CD4-positive, alpha-beta T cell treated with Interleukin-17A for 1 hour (primary cell): Measurements from ENCODE around the gene TRIM73.
"Not testable (repeated sequence)": the region's sequence is repeated elsewhere in the genome, so short reads cannot be mapped to it uniquely, and the experiment has no call there.

Source experiments
- DNase-seq: peaks from one replicate; pipeline ENCODE4 v3.0.0-alpha.2; 2020

TRIM73 gene

GRCh38 chr7:75395329-75395728, at the start of gene TRIM73:
Gene TRIM73 (plus strand): TSS chr7:75395629. CDS start chr7:75398934, 3,305 bp downstream.
- DNase-seq, result not testable (repeated sequence)

GRCh38 chr7:75358671-75359541, 36.5 kb upstream of the TRIM73 start:
- peak; percentile 52 for DNase-seq

DNA sequence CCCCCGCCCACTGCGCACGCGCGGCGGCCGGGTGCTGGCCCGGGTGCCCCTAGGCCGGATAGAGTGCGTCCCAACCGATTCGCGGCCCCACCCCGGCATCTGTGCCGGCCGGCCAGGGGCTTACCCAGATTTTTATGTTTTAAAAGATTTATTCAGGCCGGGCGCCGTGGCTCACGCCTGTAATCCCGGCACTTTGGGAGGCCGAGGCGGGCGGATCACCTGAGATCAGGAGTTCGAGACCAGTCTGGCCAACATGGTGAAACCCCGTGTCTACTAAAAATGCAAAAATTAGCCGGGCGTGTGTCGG, 35.9 kb upstream of the TRIM73 start:
- not testable (repeated sequence) for DNase-seq

- DNase-seq, result not testable (repeated sequence)
These were observed 31.4 kb upstream of the TRIM73 start for GRCh38 chr7:75364079-75364478.

GRCh38 chr7:75366643-75367042, 28.8 kb upstream of the TRIM73 start:
- DNase-seq, result not testable (repeated sequence)

GRCh38 chr7:75367313-75367712, 28.1 kb upstream of the TRIM73 start:
- not testable (repeated sequence) for DNase-seq

- DNase-seq, result not testable (repeated sequence)
These were observed 21.3 kb upstream of the TRIM73 start for GRCh38 chr7:75374144-75374518.

GRCh38 chr7:75374519-75375317, 20.7 kb upstream of the TRIM73 start:
- DNase-seq, result not testable (repeated sequence)

GRCh38 chr7:75393194-75393593, 2.2 kb upstream of the TRIM73 start:
- DNase-seq, result not testable (repeated sequence)

DNA sequence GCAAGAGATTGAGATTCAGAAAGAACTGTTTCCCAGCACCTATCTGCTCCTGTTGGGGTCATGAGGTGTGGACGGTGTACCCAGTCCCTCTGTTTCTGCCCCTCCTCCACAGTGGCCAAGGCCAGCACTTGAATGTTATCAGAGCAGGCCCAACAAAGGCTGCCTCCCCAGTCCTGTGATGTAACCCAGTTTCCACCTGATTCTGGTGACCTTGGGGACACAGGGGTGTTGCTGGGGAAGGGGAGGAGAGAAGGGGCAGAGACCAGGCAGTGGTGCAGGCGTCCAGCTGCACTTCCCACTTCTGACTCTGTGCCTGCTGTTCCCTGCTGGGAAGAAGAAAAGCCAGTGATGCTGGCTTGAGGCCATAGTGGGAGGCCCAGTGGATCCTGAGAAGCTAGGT, 2.4 kb downstream of the TRIM73 start:
- not testable (repeated sequence) for DNase-seq

GRCh38 chr7:75398771-75399700, 3.6 kb downstream of the TRIM73 start:
- DNase-seq, result not testable (repeated sequence)

- not testable (repeated sequence) for DNase-seq
These were observed 5.1 kb downstream of the TRIM73 start for GRCh38 chr7:75400575-75400974.

- DNase-seq, result not testable (repeated sequence)
These were observed 8.3 kb downstream of the TRIM73 start for GRCh38 chr7:75403455-75404443.

- not testable (repeated sequence) for DNase-seq
These were observed 9.2 kb downstream of the TRIM73 start for GRCh38 chr7:75404663-75405062.

GRCh38 chr7:75409880-75410822, 14.7 kb downstream of the TRIM73 start:
- DNase-seq, result peak; percentile 20

GRCh38 chr7:75410823-75411173, 15.4 kb downstream of the TRIM73 start:
- DNase-seq, result not testable (repeated sequence)

- not testable (repeated sequence) for DNase-seq
These were observed 18.8 kb downstream of the TRIM73 start for GRCh38 chr7:75414204-75414603.

DNA sequence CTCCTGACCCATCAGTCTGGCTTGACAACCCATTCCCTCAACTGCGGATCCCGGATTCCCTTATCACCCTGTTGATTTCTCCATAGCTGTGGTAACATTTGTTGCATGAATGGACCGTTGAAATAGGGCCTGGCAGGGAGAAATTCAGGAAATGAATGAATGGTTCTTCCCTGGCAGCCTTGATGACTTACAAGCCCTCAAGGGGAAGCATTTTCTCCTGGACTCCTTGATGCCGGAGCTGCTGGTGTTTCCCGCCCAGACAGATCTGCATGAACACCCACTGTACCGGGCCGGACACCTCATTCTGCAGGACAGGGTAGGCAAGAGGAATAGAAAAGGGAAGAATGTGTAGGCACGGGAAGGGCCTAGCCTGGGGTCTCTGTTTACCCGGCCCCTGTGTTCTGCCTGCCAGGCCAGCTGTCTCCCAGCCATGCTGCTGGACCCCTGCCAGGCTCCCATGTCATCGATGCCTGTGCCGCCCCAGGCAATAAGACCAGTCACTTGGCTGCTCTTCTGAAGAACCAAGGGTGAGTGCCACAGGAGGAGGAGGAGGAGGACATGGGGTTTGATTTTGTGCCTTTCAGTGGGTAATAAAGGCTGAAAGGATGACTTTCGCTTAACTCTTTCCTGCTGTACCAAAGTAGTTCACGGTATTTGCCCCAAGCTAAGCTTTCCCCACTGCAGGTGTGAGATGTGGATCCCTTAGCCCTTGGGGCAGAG, 19.4 kb downstream of the TRIM73 start:
- DNase-seq, result not testable (repeated sequence)

GRCh38 chr7:75415428-75415817, 20.0 kb downstream of the TRIM73 start:
- not testable (repeated sequence) for DNase-seq
